Hematopoietic multipotent progenitor cell treated with erythropoietin and hydrocortisone succinate and interleukin-3 and kit ligand, for 17 days (in vitro differentiated cells): ENCODE results near the gene SEC11A.
"Not testable (repeated sequence)": the region's sequence is repeated elsewhere in the genome, so short reads cannot be mapped to it uniquely, and the experiment has no call there.

Experiments
- DNase-seq: peaks from one replicate; pipeline ENCODE4 v3.0.0-alpha.2; 2015; ENCODE audit warnings: low spot score

Gene SEC11A

GRCh38 chr15:84716036-84716732, at the start of gene SEC11A:
Gene SEC11A, minus strand, starts transcription at chr15:84716139. Its CDS starts 64 bp downstream, at chr15:84716075.
- DNase-seq, result peak; percentile 93

GRCh38 chr15:84765675-84766074, 49.7 kb upstream of the SEC11A start:
- no peak for DNase-seq

GRCh38 chr15:84764989-84765388, 49.0 kb upstream of the SEC11A start:
- DNase-seq, result no peak

GRCh38 chr15:84764585-84764984, 48.6 kb upstream of the SEC11A start:
- DNase-seq, result no peak

- DNase-seq, result no peak
Observed at GRCh38 chr15:84762840-84763572, 47.1 kb upstream of the SEC11A start.

- no peak for DNase-seq
Observed at GRCh38 chr15:84761607-84762131, 45.7 kb upstream of the SEC11A start.

GRCh38 chr15:84760219-84760618, 44.3 kb upstream of the SEC11A start:
- DNase-seq, result no peak

- DNase-seq, result no peak
Observed at GRCh38 chr15:84759018-84759417, 43.1 kb upstream of the SEC11A start.

- no peak for DNase-seq
Observed at GRCh38 chr15:84755736-84756527, 40.0 kb upstream of the SEC11A start.

- not testable (repeated sequence) for DNase-seq
Observed at GRCh38 chr15:84754889-84755288, 39.0 kb upstream of the SEC11A start.

GRCh38 chr15:84752700-84753099, 36.8 kb upstream of the SEC11A start:
- no peak for DNase-seq

- DNase-seq, result no peak
Observed at GRCh38 chr15:84752195-84752594, 36.3 kb upstream of the SEC11A start.

- DNase-seq, result not testable (repeated sequence)
Observed at GRCh38 chr15:84751721-84752120, 35.8 kb upstream of the SEC11A start.

GRCh38 chr15:84750583-84751092, 34.7 kb upstream of the SEC11A start:
- peak; percentile 27 for DNase-seq

GRCh38 chr15:84749111-84749991, 33.4 kb upstream of the SEC11A start:
- DNase-seq, result peak; percentile 43

- DNase-seq, result peak; percentile 82
Observed at GRCh38 chr15:84748274-84749110, 32.6 kb upstream of the SEC11A start, which contains the start of gene ZNF592. Gene ZNF592, plus strand, starts transcription at chr15:84748592. Its CDS starts 34,084 bp downstream, at chr15:84782676.

- peak; percentile 69 for DNase-seq
Observed at GRCh38 chr15:84747416-84748273, 31.7 kb upstream of the SEC11A start.

- no peak for DNase-seq
Observed at GRCh38 chr15:84741121-84741520, 25.2 kb upstream of the SEC11A start.

- DNase-seq, result no peak
Observed at GRCh38 chr15:84740691-84741090, 24.8 kb upstream of the SEC11A start.
